Spinal cord (tissue), 10 donors: ENCODE measurements around the gene AKAP12. TPM values are rescaled to one million over a fixed set of nuclear protein-coding genes. Genes with fewer than 3 reads are reported as not detected.

ENCODE experiments used
- DNase-seq, 6 donors: peaks; one replicate each; pipeline versions ENCODE4 v3.0.0 to v3.0.0-alpha.2; 2013 to 2015; ENCODE audit warnings: low spot score in 6 of 6, low read depth in 4 of 6
- H3K27ac ChIP-seq: one replicate; pipeline ENCODE4 v1.5.1; 2013; ENCODE audit warnings: low read depth, low read length, control low read depth
- H3K27me3 ChIP-seq: one replicate; pipeline ENCODE4 v1.6.1; 2013; ENCODE audit warnings: low read length; ENCODE audit not compliant: control insufficient read depth, insufficient read depth
- H3K36me3 ChIP-seq: one replicate; pipeline ENCODE4 v1.6.1; 2013; ENCODE audit warnings: low read length; ENCODE audit not compliant: control insufficient read depth, insufficient read depth
- H3K4me1 ChIP-seq: one replicate; pipeline ENCODE4 v1.6.1; 2013; ENCODE audit warnings: low read length; ENCODE audit not compliant: control insufficient read depth, insufficient read depth
- H3K4me3 ChIP-seq: one replicate; pipeline ENCODE4 v1.5.1; 2013; ENCODE audit warnings: low read depth, low read length, control low read depth
- H3K9me3 ChIP-seq: one replicate; pipeline ENCODE4 v1.6.1; 2013; ENCODE audit warnings: low read length; ENCODE audit not compliant: control insufficient read depth, insufficient read depth
- WGBS: methylation state at CpG from one replicate; pipeline ENCODE4 v1.1.5; 2013; ENCODE audit warnings: missing lambda C conversion rate; ENCODE audit not compliant: insufficient coverage; 5-methylcytosine and 5-hydroxymethylcytosine counted together
- polyA plus RNA-seq, 2 donors: library from polyadenylated mRNA; unstranded; fragments of 120-200 nt; gene quantifications; one replicate each; pipeline ENCODE4 v1.2.1, GENCODE V29; 2013; ENCODE audit not compliant: insufficient read length in 2 of 2
- total RNA-seq, 2 donors: library from RNA; depleted of rRNA in 1 of 2; stranded (reverse); fragments of 120-200 nt in 1 of 2; fragments of >200 nt in 1 of 2; gene quantifications; one replicate each; pipeline versions ENCODE4 v1.2.3 to v1.2.4, GENCODE V29; 2013 to 2014
- donor health status: healthy.

The AKAP12 gene
- total and polyA plus RNA-seq, 4 donors: 94.8 to 292 (median 158) TPM

- 88% methylated on average over 1 of the region's 4 CpGs for WGBS
- no peaks in the 10 kb centered on the region for H3K9me3 ChIP-seq
- H3K4me3 ChIP-seq: no peak overlapping the region
- DNase-seq: no peak
- no peaks in the 10 kb centered on the region for H3K27me3 ChIP-seq
- H3K27ac ChIP-seq: peak overlapping the region; percentile 49
- H3K36me3 ChIP-seq: no peaks in the 10 kb centered on the region
- peaks cover 11% of the 10 kb centered on the region for H3K4me1 ChIP-seq
Observed at GRCh38 chr6:151299011-151299410, 59.2 kb downstream of the AKAP12 start.

GRCh38 chr6:151300267-151300991, 60.7 kb downstream of the AKAP12 start:
- Histone ChIP-seq H3K9me3 (no peaks in the 10 kb centered on the region), H3K27me3 (no peaks in the 10 kb centered on the region), H3K4me3 (no peak overlapping the region), H3K27ac (peak overlapping the region; percentile 65), H3K4me1 (peaks cover 15% of the 10 kb centered on the region), H3K36me3 (no peaks in the 10 kb centered on the region)
- DNase-seq: peak in 1 of 6 donors; percentile 34
- 89% methylated on average over 4 of the region's 8 CpGs for WGBS

- Histone ChIP-seq H3K27ac (peak overlapping the region; percentile 25), H3K4me1 (peaks cover 12% of the 10 kb centered on the region), H3K27me3 (no peaks in the 10 kb centered on the region), H3K36me3 (no peaks in the 10 kb centered on the region), H3K9me3 (no peaks in the 10 kb centered on the region), H3K4me3 (no peak overlapping the region)
- DNase-seq: no peak
- 86% methylated on average over 2 of the region's 8 CpGs for WGBS
Observed at GRCh38 chr6:151301547-151301946, 61.8 kb downstream of the AKAP12 start.

- DNase-seq: no peak
- WGBS: 86% methylated on average over 3 of the region's 3 CpGs
- no peaks in the 10 kb centered on the region for H3K36me3 ChIP-seq
- no peaks in the 10 kb centered on the region for H3K9me3 ChIP-seq
- peaks cover 11% of the 10 kb centered on the region for H3K4me1 ChIP-seq
- no peaks in the 10 kb centered on the region for H3K27me3 ChIP-seq
- H3K27ac ChIP-seq: no peak overlapping the region
- no peak overlapping the region for H3K4me3 ChIP-seq
Observed at GRCh38 chr6:151303231-151303630, 63.5 kb downstream of the AKAP12 start.

- H3K4me3 ChIP-seq: no peak overlapping the region
- H3K36me3 ChIP-seq: peaks cover 4% of the 10 kb centered on the region
- WGBS: 100% methylated on average over 1 of the region's 12 CpGs
- no peaks in the 10 kb centered on the region for H3K9me3 ChIP-seq
- no peaks in the 10 kb centered on the region for H3K27me3 ChIP-seq
- peaks cover 10% of the 10 kb centered on the region for H3K4me1 ChIP-seq
- no peak for DNase-seq
- peak overlapping the region; percentile 59 for H3K27ac ChIP-seq
Observed at GRCh38 chr6:151306269-151306783, 66.6 kb downstream of the AKAP12 start.

GRCh38 chr6:151307501-151307900, 67.7 kb downstream of the AKAP12 start:
- 78% methylated on average over 1 of the region's 4 CpGs for WGBS

GRCh38 chr6:151309619-151310018, 69.9 kb downstream of the AKAP12 start:
- no peak for DNase-seq
- H3K36me3 ChIP-seq: peaks cover 4% of the 10 kb centered on the region
- peaks cover 8% of the 10 kb centered on the region for H3K4me1 ChIP-seq
- no peak overlapping the region for H3K27ac ChIP-seq
- H3K27me3 ChIP-seq: no peaks in the 10 kb centered on the region
- 40% methylated on average over 1 of the region's 4 CpGs for WGBS
- no peaks in the 10 kb centered on the region for H3K9me3 ChIP-seq
- H3K4me3 ChIP-seq: no peak overlapping the region

More at GRCh38 chr6:151307501-151307900, 67.7 kb downstream of the AKAP12 start:
- Histone ChIP-seq H3K4me3 (no peak overlapping the region), H3K27me3 (no peaks in the 10 kb centered on the region), H3K36me3 (peaks cover 4% of the 10 kb centered on the region), H3K4me1 (peaks cover 10% of the 10 kb centered on the region), H3K9me3 (no peaks in the 10 kb centered on the region), H3K27ac (peak overlapping the region; percentile 59)
- DNase-seq: no peak

- no peaks in the 10 kb centered on the region for H3K27me3 ChIP-seq
- no CpG with 5 or more reads among the region's 12 CpGs for WGBS
- H3K9me3 ChIP-seq: no peaks in the 10 kb centered on the region
- no peak overlapping the region for H3K27ac ChIP-seq
- H3K4me1 ChIP-seq: peaks cover 4% of the 10 kb centered on the region
- no peak for DNase-seq
- H3K36me3 ChIP-seq: peaks cover 4% of the 10 kb centered on the region
- no peak overlapping the region for H3K4me3 ChIP-seq
Observed at GRCh38 chr6:151310279-151310678, 70.5 kb downstream of the AKAP12 start.

GRCh38 chr6:151310852-151311767, 71.3 kb downstream of the AKAP12 start:
- no peak for DNase-seq
- Histone ChIP-seq H3K4me1 (peaks cover 4% of the 10 kb centered on the region), H3K36me3 (peaks cover 4% of the 10 kb centered on the region), H3K27me3 (no peaks in the 10 kb centered on the region), H3K4me3 (no peak overlapping the region), H3K27ac (no peak overlapping the region), H3K9me3 (no peaks in the 10 kb centered on the region)
- WGBS: 80% methylated on average over 5 of the region's 14 CpGs
